ENCODE data around the gene KNSTRN.
A peak's percentile ranks its signal among the peaks of the same experiment; 100 is the strongest.

Gene KNSTRN

DNA sequence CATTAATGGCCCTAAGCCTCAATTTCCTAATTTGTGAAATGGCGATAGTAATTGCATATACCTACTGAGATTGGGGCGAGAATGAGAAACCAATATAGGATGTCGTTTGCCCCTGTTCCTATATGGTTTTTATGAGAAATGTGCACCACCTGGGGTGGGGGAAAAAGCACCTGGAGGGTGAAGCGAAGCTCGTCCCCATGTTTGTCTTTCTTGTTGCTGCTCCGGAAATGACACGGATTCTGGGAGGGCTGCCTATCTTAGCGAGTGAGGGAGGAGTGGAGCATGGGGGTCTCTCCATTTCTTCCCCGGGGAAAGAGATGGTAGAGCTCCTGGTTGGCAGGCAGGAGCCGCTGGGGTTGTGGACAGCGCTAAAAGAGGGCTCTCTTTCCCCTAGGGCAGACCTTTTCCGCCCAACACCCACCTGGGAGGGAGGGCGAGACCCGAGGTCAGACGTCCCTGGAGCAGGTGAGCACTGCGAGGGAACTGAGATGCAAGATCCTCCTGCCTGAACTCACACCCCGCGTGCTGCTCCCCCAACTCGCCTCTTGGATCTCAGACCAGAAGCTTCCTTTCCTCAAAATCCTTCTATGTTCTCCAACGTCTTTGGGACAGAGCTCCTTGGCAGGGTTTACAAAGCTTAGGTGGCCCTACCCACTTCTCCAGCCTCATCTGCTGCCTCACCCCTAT lies 52.6 kb downstream of the KNSTRN start:
- DNase-seq (ENCODE audit: low read depth): no peak

DNA sequence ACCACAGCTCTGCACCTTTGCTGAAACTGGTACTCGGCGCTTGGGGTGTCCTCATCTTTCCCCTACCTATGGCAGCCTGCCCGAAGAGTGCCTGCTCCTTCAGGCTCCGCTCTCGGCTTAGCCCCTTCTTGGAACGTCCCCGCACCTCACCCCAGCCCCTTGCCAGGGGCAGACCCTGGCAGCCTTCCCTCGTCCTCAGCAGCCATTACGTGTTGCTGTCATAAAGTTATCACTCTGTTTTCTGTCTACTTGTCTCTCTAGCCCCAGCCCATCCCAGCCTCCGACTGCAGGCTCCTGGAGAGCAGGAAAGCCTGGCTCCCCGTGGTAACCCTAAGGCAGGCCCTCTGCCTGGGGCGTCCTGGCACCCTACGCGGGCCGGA lies 53.2 kb downstream of the KNSTRN start:
- DNase-seq (ENCODE audit: low read depth): no peak

DNA sequence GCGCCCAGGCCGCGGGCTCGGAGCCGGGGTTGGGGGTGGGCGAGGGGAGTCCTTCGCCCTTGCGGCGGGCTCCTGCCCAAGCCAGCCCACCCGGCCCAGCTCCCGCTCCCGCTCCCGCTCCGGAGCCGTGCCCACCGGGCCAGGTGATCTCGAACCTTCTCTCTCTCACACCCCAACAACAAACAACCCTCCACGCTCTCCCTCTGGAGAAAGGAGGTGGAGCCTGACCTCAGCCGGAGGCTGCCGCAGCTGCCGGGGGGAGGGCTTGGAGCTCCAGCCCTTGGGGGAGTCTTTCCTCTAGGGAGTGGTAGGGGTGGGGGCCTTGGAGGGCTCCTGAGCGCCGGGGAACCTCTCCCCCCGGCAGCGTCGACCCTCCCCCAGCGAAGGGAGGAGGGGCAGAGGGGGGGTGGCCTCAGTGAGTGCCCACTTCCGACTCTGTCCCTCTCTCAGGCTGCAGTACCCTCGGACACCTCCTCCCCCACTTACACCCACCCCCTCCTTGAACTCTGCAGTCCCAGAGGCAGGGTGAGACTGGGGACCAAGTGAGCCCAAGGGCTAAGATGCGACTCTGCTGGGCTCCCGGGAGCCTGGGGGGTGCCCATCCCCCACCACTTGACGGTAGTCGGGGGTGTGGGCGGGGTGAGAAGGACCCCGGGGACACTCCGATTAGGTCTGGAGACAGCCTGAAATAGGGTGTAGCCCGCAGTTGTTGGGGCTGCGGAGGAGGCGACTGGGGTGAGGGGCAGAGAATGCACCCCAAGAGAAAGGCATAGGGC lies 53.8 kb downstream of the KNSTRN start:
- no peak for DNase-seq (ENCODE audit: low read depth)

DNA sequence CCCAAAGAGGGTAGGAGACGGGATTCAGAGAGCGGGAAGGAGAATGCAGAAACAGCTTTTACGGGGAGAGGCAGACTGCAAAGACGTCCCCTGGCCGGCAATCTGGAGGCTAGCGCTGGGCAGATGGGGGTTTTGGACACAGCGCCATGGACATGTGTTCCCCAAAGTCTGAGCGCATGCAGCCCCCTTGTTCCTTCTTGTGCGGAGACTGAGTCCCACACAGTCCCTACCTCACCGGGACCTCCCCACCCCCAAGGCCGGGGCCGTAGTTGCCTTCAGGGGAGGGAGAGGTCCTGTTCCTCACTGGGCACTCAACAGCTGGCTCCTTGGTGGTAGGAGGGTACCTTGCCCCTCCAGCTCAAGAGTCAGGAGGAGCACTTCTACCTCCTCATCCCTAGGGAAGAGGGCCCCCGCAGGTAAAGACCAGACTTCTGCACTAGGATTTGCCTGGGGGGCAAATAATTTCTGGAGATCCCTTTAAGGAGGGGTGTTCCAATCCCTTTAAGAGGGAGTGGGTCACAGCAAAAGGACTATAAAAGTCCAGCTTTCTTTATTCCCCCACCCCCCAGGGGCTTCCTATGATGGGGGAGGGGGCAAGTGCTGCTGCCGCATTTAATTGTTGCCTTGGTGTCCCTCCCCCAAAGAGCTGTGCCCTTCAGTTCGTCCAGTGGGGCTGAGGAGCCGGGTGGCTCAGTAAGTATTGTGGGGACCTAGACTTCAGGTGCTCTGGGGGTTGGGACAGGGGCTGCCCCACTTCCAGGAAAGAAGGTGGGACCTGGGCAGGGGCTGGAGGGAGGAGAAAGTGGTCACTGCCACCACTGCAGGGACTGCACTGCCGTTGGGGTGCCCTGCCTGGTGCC lies 54.6 kb downstream of the KNSTRN start:
- no peak for DNase-seq (ENCODE audit: low read depth)

DNA sequence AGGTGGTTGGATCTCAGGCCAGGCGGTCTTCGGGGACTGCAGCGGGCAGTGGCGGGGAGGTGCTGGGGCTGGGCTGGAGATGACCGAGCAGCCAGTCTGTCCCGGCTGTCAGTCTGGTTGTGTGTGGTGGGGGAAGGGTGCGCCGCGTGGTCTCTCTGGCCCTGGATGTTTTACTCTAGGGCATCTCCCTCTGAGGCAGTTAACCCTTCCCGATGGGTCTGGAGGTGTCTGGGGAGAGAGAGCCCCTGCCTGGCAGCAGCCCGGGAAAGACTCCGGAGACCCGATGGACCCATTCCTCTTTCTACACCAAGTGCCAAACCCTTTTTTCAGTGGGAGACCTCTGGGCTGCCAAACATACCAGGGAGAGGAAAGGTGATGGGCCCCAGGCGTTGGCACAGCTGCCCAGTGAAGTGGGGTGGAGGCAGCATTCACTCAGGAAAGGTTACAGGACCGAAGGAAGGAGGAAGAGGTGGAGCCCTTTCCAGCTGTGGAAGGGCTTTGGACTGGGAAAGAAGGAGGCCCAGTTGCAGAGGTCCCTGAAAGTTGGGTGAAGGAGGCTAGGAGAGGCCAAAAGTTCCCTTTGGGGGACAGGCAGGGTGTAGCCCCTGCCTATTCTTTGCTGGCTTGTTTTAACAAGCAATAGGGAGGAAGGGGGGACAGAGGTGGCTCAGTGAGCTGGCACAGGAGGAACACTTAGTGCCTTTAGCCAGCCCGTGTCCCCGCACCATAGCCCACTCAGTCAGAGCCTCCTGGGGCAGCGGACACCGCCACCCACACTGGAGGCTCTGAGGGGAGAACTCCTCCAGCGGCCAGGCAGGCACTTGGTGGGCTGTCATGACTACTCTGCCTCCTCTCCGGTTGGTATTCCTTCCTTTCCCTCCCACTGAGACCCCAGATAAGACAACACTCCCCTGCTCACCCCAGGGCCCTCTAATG lies 55.5 kb downstream of the KNSTRN start:
- DNase-seq (ENCODE audit: low read depth): no peak

DNA sequence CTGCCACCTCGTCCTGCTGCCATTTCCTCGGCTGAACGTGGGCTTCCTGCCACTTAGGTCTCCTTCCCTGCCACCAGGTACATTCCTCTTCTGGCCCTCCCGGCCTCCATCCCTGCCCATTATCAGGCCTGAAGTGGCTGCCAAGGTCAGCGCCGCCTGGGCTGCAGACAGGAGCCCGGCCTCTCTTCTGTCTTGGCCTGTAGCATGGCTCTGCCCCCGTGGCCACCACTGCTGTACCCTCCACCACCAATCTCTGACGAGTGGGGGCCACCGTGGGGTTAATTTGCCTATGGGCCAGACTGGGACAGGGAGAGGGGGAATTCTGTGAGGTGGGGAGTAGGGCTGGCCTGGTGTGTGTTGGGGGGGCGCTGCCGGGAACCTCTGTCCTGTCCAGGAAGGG lies 56.2 kb downstream of the KNSTRN start:
- DNase-seq (ENCODE audit: low read depth): no peak

DNA sequence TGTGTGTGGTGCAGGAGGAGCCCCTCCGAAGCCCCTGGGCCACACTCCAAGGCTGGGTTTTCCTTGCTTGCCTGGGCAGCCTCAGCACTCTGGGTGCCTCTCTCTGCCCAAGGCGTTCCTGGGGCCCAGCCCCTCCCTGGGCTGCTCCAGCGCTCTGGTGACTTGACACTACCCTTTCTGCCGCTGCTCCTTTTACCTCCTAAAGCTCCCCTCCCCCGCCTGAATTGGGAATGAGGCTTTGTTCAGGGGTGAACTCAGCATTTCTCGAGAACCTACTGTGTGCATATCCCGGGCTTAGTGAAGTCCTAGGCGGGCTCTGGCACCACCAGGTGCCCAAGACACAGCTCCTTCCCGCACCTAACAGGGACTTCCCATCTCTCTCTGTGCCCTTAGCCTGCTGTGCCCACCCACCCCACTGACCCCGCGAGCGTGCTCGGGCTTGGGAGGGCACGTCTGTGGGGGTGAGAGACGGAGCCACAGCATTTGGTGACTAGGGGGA lies 57.0 kb downstream of the KNSTRN start:
- DNase-seq (ENCODE audit: low read depth): no peak

DNA sequence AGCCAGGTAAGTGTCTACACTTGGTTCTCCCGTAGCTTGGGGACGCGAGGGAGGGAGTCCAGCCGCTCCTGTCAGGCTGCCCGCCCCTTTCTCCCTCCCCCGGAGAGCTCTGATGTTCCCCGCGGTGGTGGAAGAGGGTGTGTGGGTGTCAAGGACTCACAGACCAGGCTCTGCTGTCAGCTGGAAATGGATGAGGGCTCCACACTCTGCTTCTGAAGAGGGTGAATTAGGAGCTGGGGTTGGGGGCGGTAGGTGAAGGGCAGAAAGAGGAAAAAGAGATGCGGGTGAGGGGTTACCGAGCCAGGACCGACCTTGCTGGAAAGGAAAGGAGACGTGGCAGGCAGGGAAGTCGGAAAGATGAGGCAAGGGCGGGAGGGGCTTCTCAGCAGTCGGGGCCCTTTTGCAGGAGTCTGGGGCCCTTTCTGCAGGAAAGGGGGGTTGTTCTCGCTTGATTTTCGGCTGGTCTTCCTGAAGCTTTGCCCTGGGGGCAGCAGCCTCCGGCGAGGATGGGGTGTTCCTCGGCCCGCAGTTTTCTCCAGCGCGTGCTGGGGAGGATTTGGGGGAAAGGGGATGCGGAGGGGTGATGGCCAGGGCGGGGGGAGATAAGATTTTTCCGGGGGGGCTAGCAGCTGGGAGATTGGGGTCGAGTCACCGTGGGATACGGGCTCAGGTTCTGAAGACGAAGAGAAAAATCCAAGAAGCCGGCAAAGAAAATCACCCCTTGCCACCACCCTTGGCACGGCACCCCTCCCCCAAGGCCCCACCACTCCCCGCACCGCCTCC lies 57.6 kb downstream of the KNSTRN start:
- no peak for DNase-seq (ENCODE audit: low read depth)

DNA sequence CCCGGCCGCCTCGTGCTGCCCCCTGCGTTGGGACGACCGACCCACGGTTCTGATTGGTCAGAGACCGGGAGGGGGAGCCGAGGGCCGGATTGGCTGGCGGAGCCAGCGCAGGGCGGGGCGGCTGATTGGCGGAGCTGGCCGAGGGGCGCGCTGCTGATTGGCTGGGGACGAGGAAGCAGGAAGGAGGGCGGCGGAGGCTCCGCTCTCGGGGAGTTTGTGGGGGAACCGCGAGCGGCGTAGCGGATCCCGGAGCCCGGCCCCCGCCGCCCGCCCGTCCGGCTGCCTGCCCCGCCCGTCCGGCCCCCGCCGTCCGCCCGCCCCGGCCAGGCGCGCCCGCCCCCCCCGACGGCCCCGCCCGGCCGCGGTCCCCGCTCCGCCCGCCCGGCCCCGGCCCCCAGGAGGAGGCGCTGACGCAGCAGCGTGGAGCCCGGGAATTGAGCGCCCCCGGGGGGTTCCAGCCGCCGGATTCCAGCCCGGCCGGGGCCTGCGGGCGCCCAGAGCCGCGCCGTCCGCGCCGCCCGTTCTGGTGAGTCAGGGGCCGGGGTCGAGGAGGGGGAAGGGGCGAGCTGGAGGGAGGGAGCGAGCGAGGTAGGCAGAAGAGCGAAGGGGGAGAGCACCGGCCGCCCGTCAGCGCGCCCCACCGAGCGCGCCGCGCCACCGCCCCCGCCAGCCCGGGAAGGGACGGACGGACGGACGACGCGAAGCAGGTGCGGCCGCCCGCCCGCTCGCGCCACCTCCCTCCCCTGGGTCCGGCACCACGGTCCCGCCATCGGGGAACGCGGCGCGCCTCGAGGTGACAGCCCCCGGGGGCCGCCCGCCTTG lies 58.4 kb downstream of the KNSTRN start, which contains the start of gene BAHD1:
Gene BAHD1, plus strand, starts transcription at position 211 of the 822 bp plus-strand sequence. CDS start 17,512 bp downstream, outside the sequence.
- peak; percentile 97 for DNase-seq (ENCODE audit: low read depth)

DNA sequence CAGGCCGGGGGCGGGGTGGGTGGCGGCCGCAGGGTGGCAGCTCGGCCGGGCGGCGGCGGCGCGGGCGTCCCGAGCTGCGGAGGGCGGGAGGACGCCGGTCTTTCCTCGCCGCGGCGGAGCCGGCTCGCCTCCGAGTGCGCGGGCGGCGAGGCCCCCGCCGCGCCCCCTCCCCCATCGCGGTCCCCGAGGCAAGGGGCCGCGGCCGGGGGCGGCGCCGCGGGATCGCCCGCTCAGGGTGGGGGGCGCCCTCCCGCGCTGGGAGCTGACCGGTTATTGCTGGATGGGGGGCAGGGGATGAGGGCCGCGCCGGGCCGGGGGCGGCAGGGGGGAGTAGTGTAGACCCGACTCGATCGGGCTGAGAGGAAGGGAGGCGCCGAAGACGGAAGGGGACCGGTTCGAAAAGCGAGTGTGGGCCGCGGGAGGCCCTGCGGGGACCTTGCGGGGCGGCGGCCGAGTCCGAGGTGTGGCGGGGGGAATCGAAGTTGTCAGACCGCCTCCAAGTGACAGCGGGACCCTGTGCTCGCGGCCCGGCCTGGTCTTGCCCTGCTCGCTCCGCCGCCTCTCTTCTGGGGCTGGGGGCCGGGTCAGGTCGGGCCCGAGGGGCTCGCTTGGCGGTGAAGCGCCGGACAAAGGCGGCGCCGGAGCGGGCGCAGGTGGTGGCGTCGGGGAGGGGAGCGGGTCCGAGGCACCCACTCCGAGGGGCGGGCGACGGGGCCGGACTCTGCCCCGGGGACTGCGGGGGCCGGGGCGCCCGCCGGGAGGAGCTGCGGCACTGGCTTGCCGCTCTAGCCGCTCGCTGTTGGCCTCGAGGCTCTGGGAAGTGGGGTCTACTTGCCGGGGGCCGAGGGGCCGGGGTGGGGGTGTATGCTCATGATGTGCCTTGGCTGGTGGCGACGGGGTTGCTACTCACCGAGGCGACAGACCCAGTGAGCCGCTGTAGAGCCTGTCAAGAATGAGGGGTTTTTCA lies 59.3 kb downstream of the KNSTRN start:
- DNase-seq (ENCODE audit: low read depth): no peak

DNA sequence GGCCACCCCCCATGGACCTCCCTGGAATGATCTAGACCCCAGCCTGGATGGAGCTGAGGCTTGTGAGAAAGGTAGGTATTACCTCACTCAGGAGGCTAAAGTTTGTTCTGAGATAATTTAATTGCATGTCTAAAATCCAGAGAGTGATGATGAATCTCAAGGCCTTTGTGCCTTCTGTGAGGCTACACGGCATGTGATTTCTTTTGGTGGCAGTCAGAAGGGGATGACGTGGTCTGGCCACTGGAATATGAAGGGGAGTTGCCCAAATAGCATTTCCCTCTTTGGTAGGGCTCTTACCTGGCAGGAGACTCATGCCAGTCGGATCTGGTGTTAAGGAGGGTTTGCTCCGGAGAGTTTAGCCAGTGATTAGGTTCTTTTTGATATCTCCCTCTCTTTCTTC lies 60.7 kb downstream of the KNSTRN start:
- DNase-seq (ENCODE audit: low read depth): no peak

DNA sequence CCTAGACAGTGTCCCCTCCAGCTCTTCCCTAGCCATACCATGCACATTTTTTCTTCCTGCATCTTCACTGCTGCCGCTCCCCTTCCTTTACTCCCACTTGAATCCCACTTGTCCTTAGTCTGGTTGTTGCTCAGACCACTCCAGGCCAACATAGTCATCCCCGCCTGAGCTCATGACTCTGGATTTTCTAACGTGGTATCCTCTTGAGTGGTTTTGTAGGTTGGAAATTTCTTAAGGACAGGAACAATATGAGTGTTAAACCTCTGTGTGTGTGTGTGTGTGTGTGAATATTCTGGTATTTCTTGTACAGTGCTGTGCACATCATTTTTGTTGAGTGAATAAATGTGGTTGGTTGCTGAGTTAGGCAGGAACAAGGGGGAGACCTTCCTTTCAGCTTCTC lies 61.3 kb downstream of the KNSTRN start:
- no peak for DNase-seq (ENCODE audit: low read depth)
